Adipocyte (in vitro differentiated cells): ENCODE measurements around the gene SLIT3.

ENCODE experiments used
- DNase-seq: peaks from one replicate; pipeline ENCODE4 v3.0.0-alpha.2; 2015; ENCODE audit warnings: low read depth
- H3K27me3 ChIP-seq: replicated peaks from 2 replicates; pipeline ENCODE4 v1.7.0; 2013; ENCODE audit warnings: mild to moderate bottlenecking, low read length, moderate library complexity; ENCODE audit not compliant: control insufficient read depth, insufficient read depth
- H3K36me3 ChIP-seq: 2 replicates; pipeline ENCODE4 v1.7.0; 2013; ENCODE audit warnings: low read length, mild to moderate bottlenecking, moderate library complexity; ENCODE audit not compliant: control insufficient read depth, insufficient read depth, severe bottlenecking
- H3K4me1 ChIP-seq: 2 replicates; pipeline ENCODE4 v1.7.0; 2013; ENCODE audit warnings: mild to moderate bottlenecking, low read length, moderate library complexity; ENCODE audit not compliant: control insufficient read depth, insufficient read depth
- H3K4me3 ChIP-seq: 2 replicates; pipeline ENCODE4 v1.7.0; 2013; ENCODE audit warnings: mild to moderate bottlenecking, low read length, moderate library complexity
- H3K9ac ChIP-seq: 2 replicates; pipeline ENCODE4 v1.7.0; 2013; ENCODE audit warnings: mild to moderate bottlenecking, low read length, moderate library complexity
- H3K9me3 ChIP-seq: 2 replicates; pipeline ENCODE4 v1.7.0; 2013; ENCODE audit warnings: mild to moderate bottlenecking, low read length, moderate library complexity; ENCODE audit not compliant: control insufficient read depth

The SLIT3 gene

GRCh38 chr5:169048181-169049125, 252.5 kb downstream of the SLIT3 start:
- DNase-seq: peak; percentile 12
- Histone ChIP-seq H3K36me3 (peaks cover 8% of the 10 kb centered on the region), H3K27me3 (no peaks in the 10 kb centered on the region), H3K4me3 (no peak overlapping the region), H3K4me1 (peaks cover 44% of the 10 kb centered on the region), H3K9ac (no peak overlapping the region), H3K9me3 (no peaks in the 10 kb centered on the region)

- peaks cover 17% of the 10 kb centered on the region for H3K4me1 ChIP-seq
- no peak overlapping the region for H3K9ac ChIP-seq
- no peaks in the 10 kb centered on the region for H3K9me3 ChIP-seq
- no peak overlapping the region for H3K4me3 ChIP-seq
- H3K36me3 ChIP-seq: peaks cover 10% of the 10 kb centered on the region
- no peaks in the 10 kb centered on the region for H3K27me3 ChIP-seq
- DNase-seq: no peak
These were observed 256.0 kb downstream of the SLIT3 start for GRCh38 chr5:169044962-169045361.

GRCh38 chr5:169041180-169041579, 259.8 kb downstream of the SLIT3 start:
- no peaks in the 10 kb centered on the region for H3K4me1 ChIP-seq
- DNase-seq: no peak
- H3K36me3 ChIP-seq: peaks cover 10% of the 10 kb centered on the region
- H3K9ac ChIP-seq: no peak overlapping the region
- H3K9me3 ChIP-seq: no peaks in the 10 kb centered on the region
- H3K27me3 ChIP-seq: no peaks in the 10 kb centered on the region
- no peak overlapping the region for H3K4me3 ChIP-seq

- Histone ChIP-seq H3K9me3 (no peaks in the 10 kb centered on the region), H3K4me3 (no peak overlapping the region), H3K36me3 (peaks cover 10% of the 10 kb centered on the region), H3K9ac (no peak overlapping the region), H3K4me1 (no peaks in the 10 kb centered on the region), H3K27me3 (no peaks in the 10 kb centered on the region)
- DNase-seq: no peak
These were observed 261.3 kb downstream of the SLIT3 start for GRCh38 chr5:169039592-169039991.

- peaks cover 3% of the 10 kb centered on the region for H3K36me3 ChIP-seq
- DNase-seq: no peak
- no peaks in the 10 kb centered on the region for H3K9me3 ChIP-seq
- H3K9ac ChIP-seq: no peak overlapping the region
- H3K4me1 ChIP-seq: no peaks in the 10 kb centered on the region
- H3K4me3 ChIP-seq: no peak overlapping the region
- H3K27me3 ChIP-seq: no peaks in the 10 kb centered on the region
These were observed 263.5 kb downstream of the SLIT3 start for GRCh38 chr5:169037466-169037865.

- Histone ChIP-seq H3K27me3 (no peaks in the 10 kb centered on the region), H3K4me1 (no peaks in the 10 kb centered on the region), H3K9me3 (no peaks in the 10 kb centered on the region), H3K36me3 (peaks cover 3% of the 10 kb centered on the region), H3K4me3 (no peak overlapping the region), H3K9ac (no peak overlapping the region)
- DNase-seq: no peak
These were observed 264.7 kb downstream of the SLIT3 start for GRCh38 chr5:169036079-169036805.

- peaks cover 14% of the 10 kb centered on the region for H3K4me1 ChIP-seq
- H3K36me3 ChIP-seq: peaks cover 3% of the 10 kb centered on the region
- H3K9me3 ChIP-seq: no peaks in the 10 kb centered on the region
- no peaks in the 10 kb centered on the region for H3K27me3 ChIP-seq
- DNase-seq: peak; percentile 44
- no peak overlapping the region for H3K4me3 ChIP-seq
- no peak overlapping the region for H3K9ac ChIP-seq
These were observed 271.2 kb downstream of the SLIT3 start for GRCh38 chr5:169029661-169030274.

- H3K9me3 ChIP-seq: no peaks in the 10 kb centered on the region
- H3K27me3 ChIP-seq: no peaks in the 10 kb centered on the region
These were observed 271.9 kb downstream of the SLIT3 start for GRCh38 chr5:169029037-169029436.

GRCh38 chr5:169027501-169028061, 273.4 kb downstream of the SLIT3 start:
- no peaks in the 10 kb centered on the region for H3K9me3 ChIP-seq
- H3K36me3 ChIP-seq: no peaks in the 10 kb centered on the region
- no peak for DNase-seq
- H3K9ac ChIP-seq: no peak overlapping the region
- no peaks in the 10 kb centered on the region for H3K27me3 ChIP-seq
- H3K4me3 ChIP-seq: no peak overlapping the region
- H3K4me1 ChIP-seq: peaks cover 14% of the 10 kb centered on the region

More at GRCh38 chr5:169029037-169029436, 271.9 kb downstream of the SLIT3 start:
- Histone ChIP-seq H3K9ac (no peak overlapping the region), H3K4me3 (no peak overlapping the region), H3K4me1 (peaks cover 14% of the 10 kb centered on the region), H3K36me3 (peaks cover 3% of the 10 kb centered on the region)
- DNase-seq: peak; percentile 55

GRCh38 chr5:169025491-169025890, 275.4 kb downstream of the SLIT3 start:
- no peaks in the 10 kb centered on the region for H3K36me3 ChIP-seq
- H3K4me3 ChIP-seq: no peak overlapping the region
- H3K9ac ChIP-seq: no peak overlapping the region
- no peaks in the 10 kb centered on the region for H3K27me3 ChIP-seq
- peaks cover 14% of the 10 kb centered on the region for H3K4me1 ChIP-seq
- no peaks in the 10 kb centered on the region for H3K9me3 ChIP-seq
- no peak for DNase-seq

- no peaks in the 10 kb centered on the region for H3K36me3 ChIP-seq
- no peaks in the 10 kb centered on the region for H3K27me3 ChIP-seq
- no peak overlapping the region for H3K9ac ChIP-seq
- H3K4me3 ChIP-seq: no peak overlapping the region
- peaks cover 8% of the 10 kb centered on the region for H3K4me1 ChIP-seq
- DNase-seq: no peak
- no peaks in the 10 kb centered on the region for H3K9me3 ChIP-seq
These were observed 276.5 kb downstream of the SLIT3 start for GRCh38 chr5:169024421-169024820.
